GM21825 (cell line): ENCODE measurements around the gene PCNX2.

Source experiments
- ATAC-seq: cut with Tn5 transposase; IDR thresholded peaks from one replicate; pipeline ENCODE4 v1.9.1; 2021; ENCODE audit warnings: mild to moderate bottlenecking, moderate library complexity; ENCODE audit not compliant: unreplicated experiment

Gene PCNX2

DNA sequence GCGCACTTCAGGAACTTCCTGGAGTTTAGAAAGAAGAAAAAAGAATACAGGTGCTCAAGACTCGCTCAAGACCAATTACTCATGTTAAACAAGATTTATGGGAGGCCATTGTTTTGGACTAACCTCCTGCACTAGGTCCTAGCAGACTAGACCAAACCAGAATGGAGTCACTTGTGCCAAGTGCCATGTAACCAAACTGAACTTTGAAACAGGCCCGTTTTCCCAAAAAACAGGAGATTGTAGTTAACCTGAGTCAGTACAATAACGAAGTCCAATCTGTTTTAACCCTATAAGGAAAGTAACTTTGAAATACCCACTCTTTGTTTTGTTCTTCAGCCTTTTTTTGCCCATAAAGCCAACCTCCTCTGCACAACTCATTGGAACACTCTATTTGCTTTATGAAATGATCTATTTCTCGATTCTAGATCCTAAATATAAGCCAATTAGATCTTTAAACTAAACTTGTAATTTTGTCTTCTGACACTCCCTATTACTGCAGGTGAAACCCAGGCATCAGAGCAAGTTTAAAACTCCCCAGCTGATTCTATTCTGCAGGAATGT lies 345.8 kb downstream of the PCNX2 start:
- ATAC-seq, result no peak

DNA sequence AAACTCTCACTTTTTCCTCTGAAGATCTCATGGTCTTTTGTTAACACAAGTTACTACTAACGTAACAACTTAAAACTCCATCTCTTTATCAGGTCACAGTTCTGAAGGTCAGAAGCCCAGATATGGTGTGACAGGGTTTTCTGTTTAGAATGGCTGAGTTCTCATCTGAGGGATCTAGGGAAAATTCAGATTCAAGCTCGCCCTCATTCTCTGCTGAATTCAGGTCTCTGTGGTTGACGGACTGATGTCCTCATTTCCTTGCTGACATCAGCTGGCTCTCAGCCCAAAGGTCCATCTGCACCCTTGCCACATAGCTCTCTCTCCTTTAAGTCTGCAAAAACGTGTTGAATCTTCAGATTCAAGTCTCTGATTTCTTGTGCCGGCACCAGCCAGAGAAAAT lies 351.2 kb downstream of the PCNX2 start:
- no peak for ATAC-seq

GRCh38 chr1:232943679-232944252 lies 351.8 kb downstream of the PCNX2 start:
- peak; percentile 44 for ATAC-seq

DNA sequence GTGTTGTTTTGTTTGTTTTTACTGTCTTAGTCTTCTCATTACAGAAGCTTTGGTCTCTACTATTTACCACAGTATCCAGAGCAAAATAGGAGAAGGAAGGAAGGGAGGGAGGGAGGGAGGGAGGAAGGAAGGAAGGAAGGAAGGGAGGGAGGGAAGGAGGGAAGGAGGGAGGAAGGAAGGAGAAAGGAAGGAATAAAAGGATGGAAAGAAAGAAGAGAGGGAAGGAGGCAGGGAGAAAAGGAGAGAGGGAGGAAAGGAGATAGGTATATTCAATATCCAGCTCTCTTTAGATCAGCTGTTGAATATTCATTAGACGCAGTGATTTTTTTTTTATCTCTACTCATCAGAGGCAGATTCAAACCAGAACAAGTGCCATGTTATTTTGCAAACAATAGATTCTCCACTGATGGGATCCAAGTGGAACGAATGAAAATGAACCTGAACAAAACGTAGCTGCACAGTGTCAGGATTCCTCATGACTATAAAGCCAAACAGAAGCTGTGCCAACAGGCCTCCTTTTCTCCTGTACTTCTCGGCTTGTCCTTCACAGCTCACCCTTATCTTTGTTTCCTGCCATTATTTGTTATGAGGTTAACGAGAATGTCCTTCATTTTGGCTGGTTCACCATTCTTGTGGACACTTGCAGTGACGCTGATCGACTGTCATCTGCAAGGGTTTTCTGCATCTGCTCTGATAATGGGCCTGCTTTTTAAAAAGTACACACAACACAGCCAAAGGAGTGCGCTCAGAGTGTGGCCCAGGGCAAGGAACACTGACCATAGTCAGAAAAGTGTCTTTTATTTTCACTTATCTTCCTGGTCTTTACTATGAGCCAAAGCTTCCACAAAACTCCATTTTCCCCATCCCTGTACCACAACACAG lies 352.9 kb downstream of the PCNX2 start:
- no peak for ATAC-seq

DNA sequence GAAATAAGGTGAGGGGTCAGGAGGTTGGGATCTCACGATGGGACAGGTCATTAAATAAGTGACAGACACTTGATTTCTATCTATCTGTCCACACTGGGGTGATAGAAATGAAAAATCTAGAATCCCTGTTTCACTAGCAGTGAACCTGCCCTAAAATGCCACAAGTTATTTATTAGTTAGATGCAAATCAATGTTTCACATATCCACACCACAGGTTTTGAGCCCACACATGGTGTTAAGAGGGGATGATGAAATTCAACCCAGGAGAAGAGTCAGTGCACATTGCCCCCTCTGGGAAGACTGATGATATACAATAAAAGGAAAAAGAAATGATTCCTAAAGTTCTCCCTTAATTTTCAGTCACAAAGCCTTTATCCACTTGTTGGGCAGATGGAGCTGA lies 355.3 kb downstream of the PCNX2 start:
- peak; percentile 56 for ATAC-seq

- ATAC-seq, result no peak
Observed at GRCh38 chr1:232939748-232940147, 355.8 kb downstream of the PCNX2 start.

DNA sequence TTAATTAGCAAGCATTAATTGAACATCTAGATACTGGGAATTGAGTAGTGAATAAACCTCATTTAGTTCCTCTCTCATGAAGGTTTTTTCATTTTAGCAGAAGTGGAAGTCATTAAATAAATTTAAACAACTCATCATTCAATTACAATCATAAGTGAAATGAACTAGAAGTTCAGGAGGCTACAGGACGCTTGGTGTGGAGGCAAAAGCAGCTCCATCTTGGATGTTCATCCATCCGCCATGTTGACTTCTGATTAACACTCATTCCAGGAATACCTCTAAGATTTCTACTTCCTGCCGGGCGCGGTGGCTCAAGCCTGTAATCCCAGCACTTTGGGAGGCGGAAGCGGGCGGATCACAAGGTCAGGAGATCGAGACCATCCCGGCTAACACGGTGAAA lies 356.6 kb downstream of the PCNX2 start:
- ATAC-seq, result no peak

DNA sequence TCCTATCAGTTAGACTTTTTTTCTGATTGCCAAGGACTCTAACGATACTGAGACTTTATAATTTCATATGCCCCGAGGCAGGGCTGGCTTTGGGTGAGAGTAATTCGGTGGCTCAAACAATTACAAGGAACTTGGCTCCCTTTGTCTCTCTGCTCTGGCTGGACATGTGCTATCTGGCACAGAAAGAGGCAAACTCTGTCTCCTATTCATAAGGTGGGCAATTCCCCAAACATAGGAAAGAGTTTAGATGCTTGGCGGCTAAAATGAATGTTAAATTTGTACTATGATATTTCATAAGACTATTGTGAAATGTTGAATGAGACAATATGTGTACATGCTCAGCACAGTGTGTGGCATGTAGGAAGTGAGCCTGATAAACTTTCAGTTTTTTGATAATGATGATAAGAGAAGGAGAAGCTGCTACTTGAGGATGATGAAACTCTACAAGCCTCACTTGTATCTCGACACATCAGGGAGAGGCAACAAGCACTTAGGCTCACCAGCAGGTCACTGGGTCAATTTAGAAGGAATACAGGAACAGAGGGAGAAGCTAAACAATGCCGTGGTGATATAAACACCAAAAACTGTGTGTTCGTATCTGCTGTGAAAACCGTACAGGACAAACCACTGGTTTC lies 357.7 kb downstream of the PCNX2 start:
- no peak for ATAC-seq

DNA sequence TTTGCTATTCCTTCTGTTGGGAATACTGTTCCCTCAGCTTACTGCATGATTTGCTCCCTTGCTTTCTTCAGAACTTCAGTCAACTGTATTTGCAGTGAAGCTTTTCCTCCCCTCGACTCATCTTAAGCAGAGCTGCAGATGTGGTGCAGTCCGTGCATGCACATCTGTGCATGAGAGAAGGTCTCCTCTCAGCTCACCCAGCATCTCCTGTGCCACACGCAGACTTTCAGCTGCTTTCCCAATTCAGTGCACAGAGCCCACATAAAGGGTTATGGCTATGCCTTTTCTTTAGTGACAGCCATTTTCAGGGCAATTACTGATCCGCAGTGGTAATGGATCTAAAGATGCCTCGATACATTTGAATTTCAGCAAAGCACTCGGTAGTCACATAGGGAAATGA lies 358.6 kb downstream of the PCNX2 start:
- no peak for ATAC-seq
